ENCODE data around the gene RBP3. TPM values are rescaled to one million over a fixed set of nuclear protein-coding genes. Genes with fewer than 3 reads are reported as not detected.

RBP3 gene
- total and polyA plus RNA-seq, 4 donors: not detected

GRCh38 chr10:47318706-47319105 lies 29.5 kb upstream of the RBP3 start:
- Histone ChIP-seq H3K4me3 (ENCODE audit: low read depth in 1 of 3, low read length in 3 of 3) (no peak overlapping the region), H3K27me3 (ENCODE audit: control insufficient read depth in 4 of 4, insufficient read depth in 4 of 4, low read length in 3 of 4) (no peaks in the 10 kb centered on the region), H3K27ac (ENCODE audit: low read depth in 1 of 2, low read length in 2 of 2) (no peak overlapping the region), H3K36me3 (ENCODE audit: control insufficient read depth in 4 of 4, insufficient read depth in 3 of 4, low read depth in 1 of 4, low read length in 3 of 4) (no peaks in the 10 kb centered on the region), H3K9me3 (ENCODE audit: control insufficient read depth in 4 of 4, low read length in 3 of 4) (no peaks in the 10 kb centered on the region), H3K4me1 (ENCODE audit: control insufficient read depth in 4 of 4, insufficient read depth in 4 of 4, low read length in 3 of 4) (no peaks in the 10 kb centered on the region), H3K9ac (ENCODE audit: low read depth in 1 of 2, low read length in 2 of 2) (no peak overlapping the region)
- no peak for DNase-seq (ENCODE audit: low spot score)
- WGBS: 73% methylated on average over 9 of the region's 9 CpGs
- TF ChIP-seq SP1 (IDR thresholded peaks at IDR 0.05): no peak
- TF ChIP-seq GABPA (IDR thresholded peaks at IDR 0.05 in 1 of 2, conservative IDR thresholded peaks at IDR 0.05 in 1 of 2): no peak
- no peak for TF ChIP-seq FOXA2 (IDR thresholded peaks at IDR 0.05)

GRCh38 chr10:47319784-47320183 lies 28.4 kb upstream of the RBP3 start:
- Histone ChIP-seq H3K9me3 (ENCODE audit: control insufficient read depth in 4 of 4, low read length in 3 of 4) (no peaks in the 10 kb centered on the region), H3K36me3 (ENCODE audit: control insufficient read depth in 4 of 4, insufficient read depth in 3 of 4, low read depth in 1 of 4, low read length in 3 of 4) (no peaks in the 10 kb centered on the region), H3K27me3 (ENCODE audit: control insufficient read depth in 4 of 4, insufficient read depth in 4 of 4, low read length in 3 of 4) (no peaks in the 10 kb centered on the region), H3K9ac (ENCODE audit: low read depth in 1 of 2, low read length in 2 of 2) (no peak overlapping the region), H3K4me1 (ENCODE audit: control insufficient read depth in 4 of 4, insufficient read depth in 4 of 4, low read length in 3 of 4) (no peaks in the 10 kb centered on the region), H3K4me3 (ENCODE audit: low read depth in 1 of 3, low read length in 3 of 3) (no peak overlapping the region), H3K27ac (ENCODE audit: low read depth in 1 of 2, low read length in 2 of 2) (no peak overlapping the region)
- no peak for DNase-seq (ENCODE audit: low spot score)
- 85% methylated on average over 8 of the region's 8 CpGs for WGBS
- no peak for TF ChIP-seq CTCF (IDR thresholded peaks at IDR 0.05; ENCODE audit: low read depth, low read length, missing input control)
- TF ChIP-seq REST (IDR thresholded peaks at IDR 0.05): no peak
- no peak for TF ChIP-seq RAD21 (IDR thresholded peaks at IDR 0.05)
- TF ChIP-seq ZBTB33 (IDR thresholded peaks at IDR 0.05): no peak
- TF ChIP-seq MAX (IDR thresholded peaks at IDR 0.05): no peak
- no peak for TF ChIP-seq ATF3 (IDR thresholded peaks at IDR 0.05)
- TF ChIP-seq YY1 (IDR thresholded peaks at IDR 0.05): no peak
- TF ChIP-seq RXRA (IDR thresholded peaks at IDR 0.05): no peak
